CD4-positive, alpha-beta T cell treated with Interferon alpha-2 for 1 hour (primary cell): ENCODE data around the gene TMEM150C.

Experiments used
- DNase-seq, 2 donors: peaks; one replicate each; pipeline ENCODE4 v3.0.0-alpha.2; 2020 to 2022

Gene TMEM150C

DNA sequence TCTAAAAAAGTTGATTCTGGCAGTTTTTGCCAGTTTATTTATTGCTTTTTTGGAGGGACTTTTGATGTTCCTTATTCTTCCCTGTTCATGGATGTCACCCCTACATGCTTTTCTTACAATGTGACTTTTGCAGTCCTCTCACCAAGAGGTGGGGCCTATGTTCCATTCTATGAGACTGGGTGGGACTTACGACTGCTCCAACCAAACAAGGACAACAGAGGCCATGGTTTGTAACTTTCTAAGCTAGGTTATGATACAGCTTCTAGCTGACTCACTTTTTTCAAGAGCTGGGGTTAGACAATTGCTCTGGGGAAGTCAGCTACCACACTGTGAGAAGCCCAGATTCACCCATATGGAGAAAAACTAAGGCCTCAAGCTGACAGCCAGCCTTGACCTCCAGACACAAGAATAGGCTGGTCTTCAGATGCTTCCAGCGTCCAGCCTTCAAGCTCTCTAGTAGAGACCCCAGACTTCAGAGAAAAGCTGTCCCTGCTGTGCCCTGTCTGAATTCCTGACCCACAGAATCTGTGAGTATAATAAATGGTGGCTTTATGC, 91.9 kb downstream of the TMEM150C start:
- no peak for DNase-seq

DNA sequence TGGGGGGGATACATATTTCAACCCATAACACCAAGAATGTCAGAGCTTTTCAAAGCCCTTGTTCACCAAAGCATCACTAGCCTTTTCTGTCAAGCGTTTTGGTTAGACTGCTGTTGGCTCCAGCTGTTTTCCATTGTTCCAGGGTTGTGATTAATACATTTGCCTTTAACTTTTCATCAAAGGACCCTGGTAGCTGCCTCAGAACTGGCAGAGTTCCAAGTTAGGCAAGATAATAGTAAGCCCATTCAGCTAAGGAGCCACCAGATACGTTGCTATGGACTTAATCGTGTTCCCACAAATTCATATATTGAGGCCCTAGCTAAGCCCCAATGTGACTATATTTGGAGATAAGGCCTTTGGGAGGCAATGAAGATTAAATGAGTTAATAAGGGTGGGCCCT, 94.3 kb downstream of the TMEM150C start:
- no peak for DNase-seq

DNA sequence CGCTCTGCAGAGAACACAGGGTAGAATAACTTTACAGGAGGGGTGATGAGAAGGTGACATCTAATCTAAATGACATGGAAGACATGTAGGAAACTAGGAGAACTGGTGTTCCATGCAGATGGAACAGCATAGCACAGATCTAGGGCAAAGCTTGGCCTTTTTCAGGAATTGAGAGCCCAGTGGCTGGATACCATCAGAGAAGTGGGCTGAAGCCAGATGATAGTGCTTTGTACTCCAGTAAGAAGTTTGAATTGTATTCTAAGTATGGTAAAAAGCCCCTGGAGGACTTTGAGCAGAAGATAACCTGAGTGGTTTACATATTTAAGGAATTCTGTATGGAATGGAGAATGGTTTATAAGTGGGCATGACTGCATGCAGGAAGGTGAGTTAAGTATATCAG, 98.6 kb downstream of the TMEM150C start:
- DNase-seq = no peak

DNA sequence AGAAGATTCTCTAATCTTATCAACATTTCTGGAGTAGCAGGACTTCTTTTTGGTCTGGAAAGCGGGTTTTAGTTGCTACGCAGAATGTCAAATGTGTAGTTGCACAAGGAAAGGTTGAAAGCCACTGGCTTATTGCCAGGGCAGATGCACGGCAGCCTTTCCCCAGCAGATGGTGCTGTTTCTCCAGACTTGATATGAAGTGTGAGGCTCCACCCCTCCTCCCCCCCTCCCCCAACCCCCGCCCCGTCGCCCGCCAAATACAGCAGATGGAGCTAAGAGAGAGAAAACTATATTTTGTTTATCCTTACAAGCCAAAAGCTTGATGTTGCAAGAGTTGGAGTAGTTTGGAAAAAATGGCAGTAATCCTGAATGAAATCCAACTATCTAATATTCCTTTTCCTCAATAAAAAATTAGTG, 99.4 kb downstream of the TMEM150C start:
- DNase-seq = peak; percentile 81 to 87

DNA sequence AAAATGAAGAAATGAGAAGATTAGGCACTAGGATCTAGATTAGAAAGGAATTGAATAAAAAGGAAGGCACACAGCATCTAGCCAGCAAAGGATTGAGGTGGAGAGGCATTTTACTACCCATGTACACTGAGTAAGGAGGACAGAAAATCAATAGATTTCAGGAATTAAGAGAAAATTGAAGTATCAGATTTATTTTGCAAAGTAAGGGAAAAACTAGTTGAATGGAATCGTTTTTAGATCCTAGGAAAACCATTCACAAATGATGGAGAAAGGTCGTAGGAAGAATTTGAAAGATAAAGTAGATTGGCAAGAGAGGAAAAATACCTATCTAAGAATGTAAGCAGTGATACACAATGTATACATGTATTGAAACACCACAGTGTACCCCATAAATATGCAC, 100.1 kb downstream of the TMEM150C start:
- DNase-seq = no peak

DNA sequence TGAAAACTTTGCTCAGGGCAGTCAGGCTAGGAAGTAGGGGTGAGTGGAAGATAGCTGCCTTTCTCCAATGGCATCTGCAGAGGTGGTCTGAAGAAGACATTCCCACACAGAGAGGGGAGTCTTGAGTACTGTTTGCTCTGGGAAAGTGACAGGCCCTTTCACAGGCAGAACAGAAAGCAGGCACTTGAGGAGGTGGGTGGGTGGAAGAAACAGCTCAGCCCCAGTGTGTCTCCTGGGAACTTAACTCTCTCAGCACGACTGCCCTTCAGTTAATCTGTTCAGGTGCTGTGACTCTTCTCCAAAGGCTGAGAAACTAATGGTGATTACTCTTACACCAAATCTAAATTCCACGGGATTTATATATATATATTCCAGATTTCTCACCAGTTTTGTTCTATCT, 103.1 kb downstream of the TMEM150C start:
- DNase-seq = no peak

DNA sequence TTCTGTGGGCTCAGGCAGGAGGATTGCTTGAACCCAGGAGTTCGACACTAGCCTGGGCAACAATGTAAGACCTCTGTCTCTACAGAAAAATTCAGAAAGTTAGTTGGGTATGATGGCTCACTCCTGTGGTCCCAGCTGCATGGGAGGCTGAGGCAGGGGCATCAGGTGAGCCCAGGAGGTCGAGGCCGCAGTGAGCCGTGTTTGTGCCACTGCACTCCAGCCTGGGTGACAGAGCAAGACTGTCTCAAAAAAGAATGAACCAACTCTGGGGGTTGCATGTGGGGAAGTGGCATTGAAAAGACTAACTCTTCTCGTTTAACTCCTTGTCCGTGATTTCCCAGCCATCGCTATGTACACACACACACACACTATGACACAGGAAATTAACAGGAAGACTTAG, 104.5 kb downstream of the TMEM150C start:
- no peak for DNase-seq

DNA sequence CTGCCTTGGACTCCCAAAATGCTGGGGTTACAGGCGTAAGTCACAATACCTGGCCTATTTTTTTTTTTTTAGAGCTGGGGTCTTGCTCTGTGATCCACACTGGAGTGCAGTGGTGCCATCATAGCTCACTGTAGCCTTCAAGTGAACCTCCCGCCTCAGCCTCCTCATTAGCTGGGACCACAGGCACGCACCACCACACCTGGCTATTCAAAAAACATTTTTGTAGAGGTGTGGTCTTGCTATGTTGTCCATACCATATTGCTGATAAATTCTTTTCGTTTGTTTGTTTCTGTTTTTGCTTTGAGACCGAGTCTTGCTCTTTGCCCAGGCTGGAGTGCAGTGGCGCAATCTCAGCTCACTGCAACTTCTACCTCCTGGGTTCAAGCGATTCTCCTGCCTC, 109.8 kb downstream of the TMEM150C start:
- no peak for DNase-seq

DNA sequence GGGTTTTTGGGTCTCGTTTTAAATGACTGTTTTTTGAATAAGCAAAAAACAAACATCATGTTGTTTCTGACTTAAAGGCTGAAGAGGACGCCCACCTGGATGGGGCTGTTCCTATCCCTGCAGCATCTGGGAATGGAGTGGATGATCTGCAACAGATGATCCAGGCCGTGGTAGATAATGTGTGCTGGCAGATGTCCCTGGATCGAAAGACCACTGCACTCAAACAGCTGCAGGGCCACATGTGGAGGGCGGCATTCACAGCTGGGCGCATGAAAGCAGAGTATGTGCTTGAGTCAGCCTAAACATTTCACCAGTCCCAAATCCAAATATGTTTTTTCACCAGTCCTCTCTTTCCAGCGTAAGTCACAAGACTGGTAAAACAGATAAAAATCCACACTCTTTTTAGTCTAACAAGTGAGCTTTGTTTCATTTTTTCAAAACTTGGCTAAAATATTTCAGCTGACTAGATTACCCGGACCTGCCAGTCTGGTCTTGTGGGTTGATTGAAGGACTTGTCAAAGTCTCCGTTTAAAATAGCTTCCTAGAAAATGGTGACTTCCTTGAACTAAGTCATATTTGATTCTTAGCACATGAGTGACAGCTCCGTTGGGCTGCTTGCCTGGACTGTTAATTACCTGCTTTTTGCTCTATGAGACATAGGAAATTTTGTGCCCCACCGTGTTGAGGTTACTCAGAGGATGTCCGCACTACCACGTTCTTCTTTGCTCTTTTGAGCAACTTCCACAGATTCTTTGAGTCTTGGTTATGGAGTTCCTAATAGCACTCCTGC, 110.6 kb downstream of the TMEM150C start:
- no peak for DNase-seq

DNA sequence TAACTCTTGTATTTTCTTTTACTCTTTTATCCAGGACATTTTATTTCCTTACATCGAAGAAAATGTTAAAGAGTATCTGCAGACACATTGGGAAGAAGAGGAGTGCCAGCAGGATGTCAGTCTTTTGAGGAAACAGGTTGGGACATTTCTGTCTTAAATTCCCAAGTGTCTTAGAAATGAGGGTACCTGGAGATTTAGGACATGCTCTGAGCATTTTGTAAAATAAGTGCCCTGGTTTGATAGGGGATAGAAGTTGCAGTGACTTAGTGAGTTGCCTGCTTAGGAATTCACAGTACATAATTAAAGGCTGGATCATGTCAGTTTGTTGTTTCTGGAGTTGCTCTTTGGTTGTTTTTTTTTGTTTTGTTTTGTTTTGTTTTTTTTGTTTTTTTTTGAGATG, 113.9 kb downstream of the TMEM150C start:
- DNase-seq = no peak

DNA sequence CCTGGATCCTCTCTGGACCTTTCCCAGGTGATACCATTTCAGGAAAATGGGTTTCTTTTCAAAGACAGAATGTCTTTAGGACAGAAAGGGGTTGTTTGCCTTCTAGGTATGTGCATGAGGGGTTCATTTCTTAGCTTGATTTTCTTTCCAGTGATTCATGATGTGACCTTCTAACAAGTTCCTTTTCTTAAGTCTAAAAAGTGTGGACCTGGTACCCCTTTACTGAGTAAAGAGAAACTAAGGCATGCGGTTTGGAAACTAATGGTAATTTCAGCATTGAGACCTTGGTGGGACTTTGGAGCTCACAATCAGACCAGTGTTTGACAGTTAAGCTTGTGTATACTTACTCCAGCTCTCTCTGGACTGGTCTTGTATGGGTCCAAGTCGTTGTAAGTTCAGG, 122.7 kb downstream of the TMEM150C start:
- no peak for DNase-seq

DNA sequence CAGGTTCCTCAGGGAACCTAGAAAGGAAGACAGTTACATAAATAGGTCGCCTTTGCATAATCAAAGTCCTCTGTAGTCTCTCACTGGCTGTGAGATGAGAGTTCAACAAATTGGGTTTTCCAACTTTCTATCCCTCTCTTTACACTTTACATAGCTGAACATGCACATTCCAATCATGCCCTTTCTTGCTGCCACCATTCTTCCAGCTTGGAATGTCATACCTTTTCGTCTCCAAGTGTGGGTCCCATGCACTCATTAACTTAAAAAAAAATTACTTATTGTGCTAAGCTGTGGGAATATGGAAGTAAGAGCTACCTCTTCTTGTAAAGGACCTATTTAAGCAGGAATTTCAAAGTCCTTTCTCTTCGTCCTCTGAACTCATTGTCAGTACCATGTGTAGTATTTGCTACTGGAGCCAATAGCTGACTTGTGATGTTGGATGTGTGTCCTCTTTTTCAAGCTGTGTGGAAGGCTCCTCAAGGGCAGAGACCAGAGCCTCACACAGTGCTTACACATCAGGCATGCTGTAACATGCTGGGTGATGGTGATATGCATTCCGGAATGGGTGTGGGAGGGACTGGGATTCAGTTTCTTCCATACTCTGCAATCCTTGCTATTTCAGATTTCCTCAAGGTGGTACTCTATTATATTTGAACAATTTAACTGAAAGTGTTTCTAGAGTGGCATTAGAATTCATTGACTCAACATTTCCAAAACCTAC, 124.3 kb downstream of the TMEM150C start:
- no peak for DNase-seq

DNA sequence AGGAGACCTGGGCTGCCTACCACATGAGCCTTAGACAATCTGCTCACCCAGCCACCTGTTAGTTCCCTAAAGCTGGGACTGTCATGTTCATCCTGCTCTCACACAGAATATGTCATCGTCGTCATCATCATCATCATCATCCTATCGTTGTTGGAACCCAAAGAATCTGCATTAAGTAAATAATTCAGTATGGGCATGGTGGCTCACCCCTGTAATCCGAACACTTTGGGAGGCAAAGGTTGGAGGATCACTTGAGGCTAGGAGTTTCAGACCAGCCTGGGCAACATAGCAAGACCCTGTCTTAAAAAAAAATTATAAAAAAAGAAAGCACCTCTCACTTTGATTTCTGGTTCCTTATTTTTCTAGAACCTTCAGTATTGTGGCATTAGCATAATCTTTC, 125.0 kb downstream of the TMEM150C start:
- no peak for DNase-seq

DNA sequence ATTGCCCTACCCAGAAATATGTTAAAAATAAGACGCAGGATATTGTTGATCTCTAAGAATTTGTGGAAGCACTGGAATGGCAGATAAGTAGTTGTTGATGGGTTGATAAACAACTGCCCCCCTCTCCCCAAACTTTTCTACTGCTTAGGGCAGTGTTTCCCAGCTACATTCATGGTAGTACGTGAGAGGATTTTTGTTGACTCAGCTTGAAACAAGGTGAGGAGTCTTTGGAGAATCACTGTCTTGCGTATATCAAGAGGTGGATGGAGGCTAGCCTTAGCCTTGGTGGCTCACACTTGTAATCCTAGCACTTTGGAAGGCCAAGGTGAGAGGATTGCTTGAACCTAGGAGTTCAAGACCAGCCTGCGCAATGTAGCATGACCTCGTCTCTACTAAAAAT, 125.7 kb downstream of the TMEM150C start:
- no peak for DNase-seq

DNA sequence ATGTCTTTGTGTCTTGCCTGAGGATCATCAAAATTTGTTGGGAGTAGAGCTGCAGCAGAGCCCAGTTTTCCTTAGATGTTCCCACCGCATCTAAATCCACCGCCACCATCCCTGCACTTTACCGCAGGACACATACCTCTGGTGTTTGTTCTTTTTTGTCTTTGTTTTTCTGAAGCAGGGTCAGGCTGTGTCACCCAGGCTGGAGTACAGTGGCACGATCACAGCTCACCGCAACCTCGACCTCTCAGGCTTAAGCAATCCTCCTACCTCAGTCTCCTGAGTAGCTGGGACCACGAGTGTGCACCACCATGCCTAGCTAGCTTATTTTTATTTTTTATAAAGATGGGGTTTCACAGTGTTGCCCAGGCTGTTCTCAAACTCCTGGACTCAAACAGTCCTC, 126.8 kb downstream of the TMEM150C start:
- no peak for DNase-seq

DNA sequence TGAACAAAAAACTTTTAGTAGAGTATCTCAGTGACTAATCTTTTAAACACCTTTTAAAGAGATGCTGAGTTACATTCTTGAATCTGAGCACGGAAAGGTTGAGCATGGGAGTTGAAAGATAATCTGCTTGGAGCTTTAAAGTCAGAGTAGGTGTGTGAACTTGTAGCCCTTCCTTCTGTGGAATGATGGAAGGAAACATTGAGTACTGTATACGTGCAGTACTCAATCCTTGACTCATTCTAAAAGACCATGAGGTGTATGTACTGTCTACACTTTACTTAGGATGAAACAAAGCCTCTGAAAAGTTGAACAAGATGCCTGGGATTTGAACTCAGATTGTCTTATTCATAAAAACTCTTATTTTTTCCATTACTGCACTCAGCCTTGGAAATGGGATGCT, 128.0 kb downstream of the TMEM150C start:
- no peak for DNase-seq
